Heart left ventricle (tissue), 16 donors: ENCODE results near the gene RGS12. TPM values are rescaled to one million over a fixed set of nuclear protein-coding genes. Genes with fewer than 3 reads are reported as not detected.

Experiments used
- ATAC-seq, 4 donors: fragments of 200-7000 bp; cut with Tn5 transposase; one replicate each; pipeline ENCODE4 v1.9.1; 2020 to 2022; ENCODE audit warnings: moderate library complexity in 4 of 4, mild to moderate bottlenecking in 3 of 4, moderate number of reproducible peaks in 1 of 4
- DNase-seq, 5 donors: peaks; one replicate each; pipeline ENCODE4 v3.0.0-alpha.2; 2020
- H3K27ac ChIP-seq, 12 donors: fragments of 200-600 bp; sonication (generic) in 4 of 12; one replicate each; pipeline versions ENCODE4 v1.5.0 to v1.8.0; 2016 to 2022; ENCODE audit warnings: mild to moderate bottlenecking in 2 of 12
- H3K27me3 ChIP-seq, 9 donors: fragments of 200-600 bp; sonication (generic) in 2 of 9; one replicate each; pipeline versions ENCODE4 v1.5.1 to v1.8.0; 2016 to 2022; ENCODE audit warnings: mild to moderate bottlenecking in 3 of 9
- H3K36me3 ChIP-seq, 9 donors: fragments of 200-600 bp; sonication (generic) in 2 of 9; one replicate each; pipeline versions ENCODE4 v1.5.0 to v1.8.0; 2018 to 2022; ENCODE audit warnings: mild to moderate bottlenecking in 2 of 9
- H3K4me1 ChIP-seq, 12 donors: fragments of 200-600 bp; sonication (generic) in 4 of 12; one replicate each; pipeline versions ENCODE4 v1.5.0 to v1.8.0; 2016 to 2022; ENCODE audit warnings: mild to moderate bottlenecking in 3 of 12
- H3K4me3 ChIP-seq, 12 donors: fragments of 200-600 bp; sonication (generic) in 4 of 12; one replicate each; pipeline versions ENCODE4 v1.5.0 to v1.8.0; 2017 to 2022; ENCODE audit warnings: mild to moderate bottlenecking in 9 of 12, moderate library complexity in 4 of 12
- H3K9me3 ChIP-seq, 12 donors: fragments of 200-600 bp; sonication (generic) in 4 of 12; one replicate each; pipeline versions ENCODE4 v1.5.0 to v1.8.0; 2016 to 2022; ENCODE audit warnings: mild to moderate bottlenecking in 1 of 12
- POLR2A ChIP-seq, 2 donors: fragments of 450-650 bp; IDR thresholded peaks; one replicate each; pipeline ENCODE4 v1.6.1; 2017; ENCODE audit warnings: antibody characterized with exemption in 2 of 2, mild to moderate bottlenecking in 2 of 2, moderate library complexity in 2 of 2
- WGBS, 4 donors: extraction: QIAGEN DNeasy Blood & Tissue Kit in 2 of 4; methylation state at CpG; one replicate each; pipeline versions ENCODE4 v1.1.5 to v1.1.7; 2013 to 2018; 5-methylcytosine and 5-hydroxymethylcytosine counted together
- intact Hi-C, 10 donors: fragments of 100-400 bp; cut with DNase I; formaldehyde crosslinking; loops; one replicate each; pipeline versions ENCODE4 v1.11.1 to v1.14.2; 2022
- polyA plus RNA-seq, 2 donors: library from polyadenylated mRNA; stranded (reverse); fragments of 200-250 nt; gene quantifications; one replicate each; pipeline ENCODE4 v1.2.3, GENCODE V29; 2013
- total RNA-seq, 9 donors: library from RNA; depleted of rRNA in 2 of 9; stranded (reverse); fragments of >200 nt in 2 of 9; fragmentation: NEBNext Ultra II Directional in 3 of 9; extraction: Animal tissue kit (Norgen Biotek cat#: 25700) in 3 of 9; gene quantifications; one replicate each; pipeline versions ENCODE4 v1.1.0 to v1.2.4, GENCODE V29; 2016 to 2023
- TF ChIP-seq, protein P1 (sequence below), 12 donors: fragments of 200-600 bp; sonication (generic) in 4 of 12; IDR thresholded peaks; one replicate each; pipeline versions ENCODE4 v1.5.0 to v1.8.0; 2018 to 2022; ENCODE audit warnings: antibody characterized with exemption in 12 of 12, mild to moderate bottlenecking in 5 of 12
- donor health status: ischemic (EF 13 %, LVEDD 7.1; RV severe dilation, severe dysfunction).
- donor health status: healthy with polysubstance abuse.
- donor health status: DM: no; HTN: yes; CAD: no.
- donor health status: DM: no; HTN: no; CAD: no.
- donor health status: ischemic (EF 25% LVEDD 6.9; RV normal size, moderate dysfunction).
- donor health status: ischemic (EF 25% LVEDD 5.7; RV mildly dilated, moderate dysfunction).
- donor health status: healthy.
- donor health status: DM: yes; HTN: yes; CAD: no.
- donor health status: ischemic (EF 35%, LVEDD 5.7; RV mildly dilated, moderate dysfunction).
- donor health status: nonischemic (EF 11% LVEDD 7.7; RV severe dilation, severe dysfunction).
- donor health status: DM: yes; HTN: yes; CAD: no.
- donor health status: PGD.
- donor health status: ischemic (EF 29% LVEDD 5.4; RV normal size, mild dysfunction).
- donor health status: nonischemic (EF 23%, LVEDD 6.1; RV moderate dilation, normal function).

RGS12 gene
- total and polyA plus RNA-seq, 11 donors = 8.4 to 18.4 (median 13.9) TPM

DNA sequence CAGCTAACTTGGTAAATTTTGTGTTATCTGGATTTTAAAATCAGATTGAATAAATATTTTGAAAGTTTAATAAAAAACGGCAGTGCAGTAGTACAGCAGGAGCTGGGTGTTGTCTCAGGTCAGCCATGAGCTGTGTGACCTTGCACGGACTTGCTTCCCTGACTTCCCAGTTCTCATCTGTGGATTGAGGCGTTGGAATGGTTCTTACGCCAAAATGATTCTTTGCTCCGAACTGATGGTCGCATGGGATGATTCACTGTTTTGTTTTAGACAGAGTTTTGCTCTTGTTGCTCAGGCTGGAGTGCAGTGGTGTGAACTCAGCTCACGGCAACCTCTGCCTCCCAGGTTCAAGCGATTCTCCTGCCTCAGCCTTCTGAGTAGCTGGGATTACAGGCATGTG, 45.0 kb downstream of the RGS12 start:
- ATAC-seq (no peak), DNase-seq (peak in 1 of 5 donors; percentile 8)
- Histone ChIP-seq H3K9me3 (no peaks in the 10 kb centered on the region), H3K27me3 (no peaks in the 10 kb centered on the region), H3K4me3 (no peak overlapping the region), H3K4me1 (peaks cover 0 to 22% (median 7%) of the 10 kb centered on the region in 12 donors), H3K27ac (no peak overlapping the region), H3K36me3 (peaks cover 0 to 1% (median 0%) of the 10 kb centered on the region in 9 donors)
- intact Hi-C loops = no loop called here
- TF ChIP-seq, protein P1, sequence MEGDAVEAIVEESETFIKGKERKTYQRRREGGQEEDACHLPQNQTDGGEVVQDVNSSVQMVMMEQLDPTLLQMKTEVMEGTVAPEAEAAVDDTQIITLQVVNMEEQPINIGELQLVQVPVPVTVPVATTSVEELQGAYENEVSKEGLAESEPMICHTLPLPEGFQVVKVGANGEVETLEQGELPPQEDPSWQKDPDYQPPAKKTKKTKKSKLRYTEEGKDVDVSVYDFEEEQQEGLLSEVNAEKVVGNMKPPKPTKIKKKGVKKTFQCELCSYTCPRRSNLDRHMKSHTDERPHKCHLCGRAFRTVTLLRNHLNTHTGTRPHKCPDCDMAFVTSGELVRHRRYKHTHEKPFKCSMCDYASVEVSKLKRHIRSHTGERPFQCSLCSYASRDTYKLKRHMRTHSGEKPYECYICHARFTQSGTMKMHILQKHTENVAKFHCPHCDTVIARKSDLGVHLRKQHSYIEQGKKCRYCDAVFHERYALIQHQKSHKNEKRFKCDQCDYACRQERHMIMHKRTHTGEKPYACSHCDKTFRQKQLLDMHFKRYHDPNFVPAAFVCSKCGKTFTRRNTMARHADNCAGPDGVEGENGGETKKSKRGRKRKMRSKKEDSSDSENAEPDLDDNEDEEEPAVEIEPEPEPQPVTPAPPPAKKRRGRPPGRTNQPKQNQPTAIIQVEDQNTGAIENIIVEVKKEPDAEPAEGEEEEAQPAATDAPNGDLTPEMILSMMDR (IDR thresholded peaks at IDR 0.05) = no peak
- TF ChIP-seq POLR2A (IDR thresholded peaks at IDR 0.05) = no peak
- WGBS, 4 donors = 87 to 95% (median 95%) methylated on average over 8 of the region's 8 CpGs

DNA sequence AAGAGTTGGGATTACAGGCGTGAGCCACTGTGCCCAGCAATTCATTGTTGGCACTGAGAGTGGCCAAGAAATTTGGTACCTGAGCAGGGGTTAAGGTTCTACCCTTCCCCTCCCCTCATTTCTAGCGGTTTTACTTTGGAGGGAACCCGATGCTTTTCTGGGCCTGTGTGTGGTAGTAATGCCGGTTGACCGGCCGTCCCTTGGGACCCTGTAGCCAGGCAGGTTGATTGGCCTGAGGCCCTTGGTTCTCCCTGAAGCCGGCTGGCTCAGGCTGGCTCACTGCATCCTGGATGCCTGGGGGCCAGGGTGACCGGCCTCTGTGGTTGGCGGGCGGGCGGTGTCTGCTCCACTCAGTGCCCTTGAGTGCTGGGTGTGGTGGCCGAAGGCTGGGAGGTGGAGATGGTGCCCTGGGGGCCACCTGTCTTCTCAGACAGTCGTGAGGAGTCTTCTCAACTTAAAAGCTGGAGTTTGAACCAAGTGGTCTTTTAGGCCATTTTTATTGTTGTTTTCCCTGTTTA, 45.6 kb downstream of the RGS12 start:
- WGBS, 4 donors = 82 to 94% (median 90%) methylated on average over 12 to 13 of the region's 13 CpGs

DNA sequence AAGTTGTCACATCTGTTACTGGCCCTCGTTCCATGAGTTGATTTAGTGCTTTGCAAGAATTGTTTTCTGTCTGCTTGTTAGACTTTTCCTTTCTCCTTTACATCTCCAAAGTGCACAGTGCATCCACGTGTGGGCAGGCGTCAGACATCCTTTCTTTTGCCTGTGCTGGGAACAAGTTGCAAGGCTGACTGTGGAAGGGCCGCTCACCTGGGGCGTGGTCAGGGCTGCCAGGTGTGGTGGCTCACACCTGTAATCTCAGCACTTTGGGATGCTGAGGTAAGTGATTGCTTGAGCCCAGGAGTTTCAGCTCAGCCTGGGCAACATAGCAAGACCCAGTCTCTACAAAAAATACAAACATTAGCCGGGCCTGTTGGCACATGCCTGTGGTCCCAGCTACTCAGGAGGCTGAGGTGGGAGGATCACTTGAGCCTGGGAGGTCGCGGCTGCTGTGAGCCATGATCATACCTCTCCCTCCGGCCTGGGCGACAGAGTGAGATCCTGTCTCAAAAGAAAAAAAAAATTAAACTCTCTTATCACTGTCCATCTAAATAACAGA, 46.2 kb downstream of the RGS12 start:
- DNase-seq (peak in 1 of 5 donors; percentile 8), ATAC-seq (no peak)
- no peak overlapping the region for H3K27ac ChIP-seq
- H3K36me3 ChIP-seq = peaks cover 0 to 10% (median 0%) of the 10 kb centered on the region in 9 donors
- TF ChIP-seq, protein P1 (IDR thresholded peaks at IDR 0.05) = no peak
- TF ChIP-seq POLR2A (IDR thresholded peaks at IDR 0.05) = no peak
- intact Hi-C loops = no loop called here
- no peak overlapping the region for H3K4me3 ChIP-seq
- peaks cover 0 to 22% (median 7%) of the 10 kb centered on the region in 12 donors for H3K4me1 ChIP-seq
- WGBS, 4 donors = 91 to 95% (median 93%) methylated on average over 10 of the region's 10 CpGs
- H3K27me3 ChIP-seq = no peaks in the 10 kb centered on the region
- H3K9me3 ChIP-seq = no peaks in the 10 kb centered on the region

More for the DNA sequence above, 45.6 kb downstream of the RGS12 start:
- intact Hi-C loops = no loop called here
- Histone ChIP-seq H3K27me3 (no peaks in the 10 kb centered on the region), H3K4me1 (peaks cover 0 to 22% (median 7%) of the 10 kb centered on the region in 12 donors), H3K27ac (no peak overlapping the region), H3K36me3 (peaks cover 0 to 6% (median 0%) of the 10 kb centered on the region in 9 donors), H3K4me3 (no peak overlapping the region), H3K9me3 (no peaks in the 10 kb centered on the region)
- no peak for TF ChIP-seq POLR2A (IDR thresholded peaks at IDR 0.05)
- TF ChIP-seq, protein P1 (IDR thresholded peaks at IDR 0.05) = no peak
- DNase-seq (peak in 1 of 5 donors; percentile 10), ATAC-seq (no peak)

DNA sequence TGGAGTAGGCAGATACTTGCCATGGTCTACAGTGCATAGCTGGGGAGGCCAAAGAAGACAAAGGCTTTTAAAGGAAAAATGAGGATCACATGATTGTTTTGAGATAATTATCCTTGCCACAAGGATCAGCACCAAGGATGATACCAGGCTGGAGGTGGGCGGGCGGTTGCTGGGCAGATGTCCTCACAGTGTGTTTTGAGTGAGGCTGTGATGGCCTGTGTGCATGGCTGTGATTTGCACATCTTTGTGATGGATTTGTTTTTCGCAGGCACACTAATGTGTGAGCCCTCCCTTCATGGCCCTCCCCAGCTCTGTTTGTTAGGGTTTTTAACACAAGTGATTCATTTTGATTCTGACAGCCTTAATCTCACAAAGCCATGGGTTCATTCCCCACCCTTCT, 46.8 kb downstream of the RGS12 start:
- no peak for DNase-seq
- TF ChIP-seq, protein P1 (IDR thresholded peaks at IDR 0.05) = no peak
- no peak for TF ChIP-seq POLR2A (IDR thresholded peaks at IDR 0.05)
- 88 to 98% (median 98%) methylated on average over 3 of the region's 3 CpGs for WGBS, 4 donors
- Histone ChIP-seq H3K27me3 (no peaks in the 10 kb centered on the region), H3K4me3 (no peak overlapping the region), H3K36me3 (peaks cover 0 to 10% (median 0%) of the 10 kb centered on the region in 9 donors), H3K27ac (no peak overlapping the region), H3K4me1 (peaks cover 0 to 22% (median 7%) of the 10 kb centered on the region in 12 donors), H3K9me3 (no peaks in the 10 kb centered on the region)
- intact Hi-C loops = no loop called here
- no peak for ATAC-seq
